Uterus (tissue), 4 donors: ENCODE measurements around the gene PRKAA1. TPM values are rescaled to one million over a fixed set of nuclear protein-coding genes. Genes with fewer than 3 reads are reported as not detected.

Source experiments
- DNase-seq, 2 donors: peaks; one replicate each; pipeline ENCODE4 v3.0.0-alpha.2; 2019 to 2020
- H3K27ac ChIP-seq, 2 donors: fragments of 200-600 bp; sonication (generic); 1 replicate in 1 of 2; 2 replicates in 1 of 2; pipeline ENCODE4 v1.5.1; 2016 to 2018
- H3K27me3 ChIP-seq, 2 donors: fragments of 200-600 bp; sonication (generic); one replicate each; pipeline ENCODE4 v1.5.1; 2018 to 2019; ENCODE audit warnings: control low read depth in 1 of 2
- H3K36me3 ChIP-seq, 2 donors: fragments of 200-600 bp; sonication (generic); one replicate each; pipeline ENCODE4 v1.5.1; 2019; ENCODE audit warnings: control low read depth in 1 of 2
- H3K4me1 ChIP-seq, 2 donors: fragments of 200-600 bp; sonication (generic); one replicate each; pipeline ENCODE4 v1.5.1; 2018 to 2019; ENCODE audit warnings: control low read depth in 1 of 2
- H3K4me3 ChIP-seq, 2 donors: fragments of 200-600 bp; sonication (generic); 1 replicate in 1 of 2; 2 replicates in 1 of 2; pipeline ENCODE4 v1.5.1; 2018 to 2019; ENCODE audit warnings: mild to moderate bottlenecking in 1 of 2
- H3K9me3 ChIP-seq, 2 donors: fragments of 200-600 bp; sonication (generic); one replicate each; pipeline ENCODE4 v1.5.1; 2019; ENCODE audit warnings: control low read depth in 1 of 2
- CTCF ChIP-seq, 4 experiments: fragments of 200-600 bp in 2 of 4; fragments of 450-650 bp in 2 of 4; sonication (generic) in 2 of 4; IDR thresholded peaks; one replicate each; pipeline ENCODE4 v1.5.1; 2016 to 2019; ENCODE audit warnings: antibody characterized with exemption in 4 of 4, mild to moderate bottlenecking in 2 of 4, moderate library complexity in 1 of 4
- POLR2A ChIP-seq, 2 donors: fragments of 450-650 bp; IDR thresholded peaks; one replicate each; pipeline ENCODE4 v1.6.1; 2016; ENCODE audit warnings: antibody characterized with exemption in 2 of 2, mild to moderate bottlenecking in 1 of 2, moderate library complexity in 1 of 2
- intact Hi-C: fragments of 100-400 bp; cut with DNase I; formaldehyde crosslinking; loops from one replicate; pipeline ENCODE4 v1.15.1; 2023; ENCODE audit warnings: low total_unique reads
- total RNA-seq, 4 donors: library from RNA; depleted of rRNA in 3 of 4; stranded (reverse); fragments of >200 nt in 3 of 4; gene quantifications; one replicate each; pipeline versions ENCODE4 v1.1.0 to v1.2.4, GENCODE V29; 2014 to 2023
- donor health status: DM: yes; HTN: yes; CAD: no.

The PRKAA1 gene
- total RNA-seq, 4 donors from 2014 or later = 36.6 to 143 (median 97.3) TPM

GRCh38 chr5:40762705-40763104, 35.5 kb downstream of the PRKAA1 start:
- Histone ChIP-seq H3K4me1 (no peaks in the 10 kb centered on the region), H3K27me3 (no peaks in the 10 kb centered on the region), H3K36me3 (no peaks in the 10 kb centered on the region), H3K4me3 (no peak overlapping the region), H3K9me3 (no peaks in the 10 kb centered on the region), H3K27ac (no peak overlapping the region)
- intact Hi-C loops = no loop called here
- DNase-seq = no peak
- TF ChIP-seq CTCF (IDR thresholded peaks at IDR 0.05) = no peak
- no peak for TF ChIP-seq POLR2A (IDR thresholded peaks at IDR 0.05)

DNA sequence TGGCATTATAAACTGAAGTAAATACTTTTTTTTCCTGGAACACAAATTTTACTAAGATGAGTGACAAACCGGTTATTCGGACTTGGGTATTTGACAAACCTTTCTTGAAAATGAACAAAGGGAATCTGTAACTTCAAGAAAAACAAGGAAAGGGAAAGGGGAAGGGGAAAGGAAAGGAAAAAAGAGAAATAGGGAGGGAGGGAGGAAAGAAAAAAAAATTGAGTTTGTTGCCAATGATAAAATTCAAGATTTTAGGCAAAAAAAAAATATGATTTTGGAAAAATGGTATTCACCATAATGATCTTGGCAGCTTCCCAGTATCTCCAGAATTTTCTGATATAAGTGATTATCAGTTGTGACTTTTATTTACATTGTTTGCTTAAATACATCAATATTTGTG, 40.8 kb downstream of the PRKAA1 start:
- no peaks in the 10 kb centered on the region for H3K27me3 ChIP-seq
- no peaks in the 10 kb centered on the region for H3K9me3 ChIP-seq
- intact Hi-C loops = no loop called here
- no peak for DNase-seq
- no peaks in the 10 kb centered on the region for H3K4me1 ChIP-seq
- H3K4me3 ChIP-seq = no peak overlapping the region
- no peak for TF ChIP-seq POLR2A (IDR thresholded peaks at IDR 0.05)
- TF ChIP-seq CTCF (IDR thresholded peaks at IDR 0.05) = no peak
- H3K27ac ChIP-seq = no peak overlapping the region
- H3K36me3 ChIP-seq = no peaks in the 10 kb centered on the region

GRCh38 chr5:40755407-40756365, 42.5 kb downstream of the PRKAA1 start, which contains the start of gene TTC33:
TSS of gene TTC33 (minus strand) at chr5:40755961. CDS start at chr5:40747018, 8,943 bp downstream.
- Histone ChIP-seq H3K27ac (peak within 1 kb of the TSS; percentile 86 to 99), H3K27me3 (no peaks in the 10 kb centered on the region), H3K4me1 (no peaks in the 10 kb centered on the region), H3K9me3 (no peaks in the 10 kb centered on the region), H3K4me3 (peak within 1 kb of the TSS; percentile 70 to 92), H3K36me3 (no peaks in the 10 kb centered on the region)
- peak; percentile 94 to 95 for DNase-seq
- intact Hi-C loops = no loop called here
- peak; percentile 80 to 91 (median 82) for TF ChIP-seq CTCF (IDR thresholded peaks at IDR 0.05)
- TF ChIP-seq POLR2A (IDR thresholded peaks at IDR 0.05) = peak; percentile 57 to 80

GRCh38 chr5:40755093-40755406, 43.1 kb downstream of the PRKAA1 start:
- Histone ChIP-seq H3K27ac (peak overlapping the region; percentile 86 to 99), H3K27me3 (no peaks in the 10 kb centered on the region), H3K9me3 (no peaks in the 10 kb centered on the region), H3K36me3 (no peaks in the 10 kb centered on the region), H3K4me1 (no peaks in the 10 kb centered on the region), H3K4me3 (peak overlapping the region; percentile 70 to 92)
- peak; percentile 59 to 66 for DNase-seq
- TF ChIP-seq POLR2A (IDR thresholded peaks at IDR 0.05) (no peak), CTCF (IDR thresholded peaks at IDR 0.05) (peak; percentile 37 to 79 (median 63))
- intact Hi-C loops = no loop called here

DNA sequence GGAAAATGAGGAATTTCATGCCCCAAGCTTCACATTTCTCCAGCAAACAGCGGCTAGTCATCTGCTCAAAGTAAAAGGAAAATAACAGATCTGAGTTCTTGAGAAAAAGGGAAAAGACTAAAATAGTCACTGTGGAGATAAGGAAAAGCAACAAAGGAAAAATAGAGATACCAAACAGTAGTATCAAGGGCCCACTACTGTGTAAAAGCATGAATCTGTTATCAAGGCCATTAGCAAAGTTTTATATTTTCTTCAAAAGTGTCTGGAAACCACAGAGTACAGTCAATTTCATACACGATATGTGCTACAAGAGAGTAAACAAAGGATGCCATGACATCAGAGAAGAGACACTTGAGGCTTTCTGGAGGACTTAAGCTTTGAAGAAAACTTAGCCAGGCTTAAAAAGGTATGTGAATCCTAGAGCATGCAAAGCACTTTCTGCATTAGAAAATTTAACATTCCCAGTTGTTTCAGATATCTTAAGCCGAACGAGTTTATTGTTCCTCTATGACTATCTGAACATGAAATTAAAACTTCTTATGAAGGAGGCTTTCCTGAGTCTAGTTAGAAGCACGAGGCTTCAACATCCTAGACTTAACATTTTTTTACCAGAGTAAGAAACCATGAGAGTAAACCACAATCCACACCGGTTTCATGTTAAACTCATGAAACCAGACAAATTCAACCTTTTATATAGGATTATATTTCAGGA, 43.6 kb downstream of the PRKAA1 start:
- TF ChIP-seq POLR2A (IDR thresholded peaks at IDR 0.05) = no peak
- no peak for TF ChIP-seq CTCF (IDR thresholded peaks at IDR 0.05)
- Histone ChIP-seq H3K4me3 (peak overlapping the region; percentile 70 to 92), H3K27me3 (no peaks in the 10 kb centered on the region), H3K36me3 (no peaks in the 10 kb centered on the region), H3K9me3 (no peaks in the 10 kb centered on the region), H3K4me1 (no peaks in the 10 kb centered on the region), H3K27ac (peak overlapping the region; percentile 86 to 99)
- DNase-seq = no peak
- intact Hi-C loops = no loop called here
